ENCODE results near the gene EXTL1.

Gene EXTL1

DNA sequence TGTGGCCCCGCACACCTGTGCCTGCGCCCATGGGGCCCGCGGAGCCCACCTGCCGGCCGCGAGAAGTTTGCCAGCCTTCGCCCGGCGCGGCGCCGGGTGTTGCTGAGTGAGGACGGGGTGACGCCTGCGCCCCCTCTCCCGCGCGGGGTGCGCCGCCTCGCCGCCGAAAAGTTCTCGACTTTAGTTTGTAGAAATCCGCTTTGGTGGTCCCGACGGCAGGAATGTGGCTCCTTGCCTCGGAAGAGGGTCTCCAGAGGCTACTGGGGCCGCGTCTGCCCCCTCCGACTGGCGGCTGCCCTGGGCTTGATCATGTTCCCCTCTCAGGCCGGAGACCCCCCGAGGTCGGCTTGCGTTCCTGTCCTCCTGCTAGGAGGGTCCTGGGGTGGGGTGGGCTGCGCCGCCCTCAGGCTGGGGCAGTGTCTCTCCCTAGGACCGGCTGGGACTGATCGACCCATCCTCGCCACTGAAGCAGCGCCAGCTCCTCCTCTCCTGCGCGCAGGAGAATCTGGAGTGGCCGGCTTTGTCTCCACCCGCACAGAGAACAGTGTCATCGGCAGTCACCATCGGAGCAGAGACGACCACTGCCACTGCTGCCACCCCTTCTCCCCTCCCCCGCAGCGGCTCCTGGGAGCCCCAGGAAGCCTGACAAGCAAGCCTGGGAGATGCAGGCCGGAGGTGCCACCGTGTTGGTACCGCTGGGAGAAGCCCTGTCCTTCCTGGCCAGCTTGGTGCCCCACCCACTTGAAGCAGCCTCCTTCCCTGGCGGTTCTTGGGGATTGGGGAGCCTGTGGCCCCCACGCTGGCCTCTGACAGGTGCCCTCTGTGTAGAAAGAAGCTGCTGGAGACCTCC is 24.9 kb downstream of the EXTL1 start:
- H3K4me3 ChIP-seq (ENCODE audit: insufficient read depth, low read length, poor library complexity, severe bottlenecking) = no peak overlapping the region
- no peaks in the 10 kb centered on the region for H3F3A ChIP-seq (ENCODE audit: insufficient read depth)
- no peaks in the 10 kb centered on the region for H3K9me2 ChIP-seq (replicated peaks; ENCODE audit: insufficient read depth, low read length)
- H3K9ac ChIP-seq (ENCODE audit: low read length) = no peak overlapping the region
- H3K9me3 ChIP-seq (ENCODE audit: insufficient read depth, low read length) = no peaks in the 10 kb centered on the region
- H2AFZ ChIP-seq (ENCODE audit: low read depth, low read length, severe bottlenecking) = no peak overlapping the region
- no peaks in the 10 kb centered on the region for H4K20me1 ChIP-seq (ENCODE audit: low read depth, low read length)
- no peaks in the 10 kb centered on the region for H3K79me2 ChIP-seq (ENCODE audit: insufficient read depth, low read length)
- TF ChIP-seq, protein P1, sequence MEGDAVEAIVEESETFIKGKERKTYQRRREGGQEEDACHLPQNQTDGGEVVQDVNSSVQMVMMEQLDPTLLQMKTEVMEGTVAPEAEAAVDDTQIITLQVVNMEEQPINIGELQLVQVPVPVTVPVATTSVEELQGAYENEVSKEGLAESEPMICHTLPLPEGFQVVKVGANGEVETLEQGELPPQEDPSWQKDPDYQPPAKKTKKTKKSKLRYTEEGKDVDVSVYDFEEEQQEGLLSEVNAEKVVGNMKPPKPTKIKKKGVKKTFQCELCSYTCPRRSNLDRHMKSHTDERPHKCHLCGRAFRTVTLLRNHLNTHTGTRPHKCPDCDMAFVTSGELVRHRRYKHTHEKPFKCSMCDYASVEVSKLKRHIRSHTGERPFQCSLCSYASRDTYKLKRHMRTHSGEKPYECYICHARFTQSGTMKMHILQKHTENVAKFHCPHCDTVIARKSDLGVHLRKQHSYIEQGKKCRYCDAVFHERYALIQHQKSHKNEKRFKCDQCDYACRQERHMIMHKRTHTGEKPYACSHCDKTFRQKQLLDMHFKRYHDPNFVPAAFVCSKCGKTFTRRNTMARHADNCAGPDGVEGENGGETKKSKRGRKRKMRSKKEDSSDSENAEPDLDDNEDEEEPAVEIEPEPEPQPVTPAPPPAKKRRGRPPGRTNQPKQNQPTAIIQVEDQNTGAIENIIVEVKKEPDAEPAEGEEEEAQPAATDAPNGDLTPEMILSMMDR (IDR thresholded peaks at IDR 0.05; ENCODE audit: insufficient read depth, low read length, poor library complexity, severe bottlenecking) = no peak
- no peak for TF ChIP-seq EZH2phosphoT487 (conservative IDR thresholded peaks at IDR 0.05; ENCODE audit: low read length)
- no peaks in the 10 kb centered on the region for H3K36me3 ChIP-seq (ENCODE audit: low read length)
- no peak overlapping the region for H3K4me2 ChIP-seq (ENCODE audit: low read depth, low read length, poor library complexity, severe bottlenecking)
- no peaks in the 10 kb centered on the region for H3K27me3 ChIP-seq (ENCODE audit: low read length)
- no peak overlapping the region for H3K27ac ChIP-seq (ENCODE audit: low read depth, low read length)

GRCh38 chr1:26047278-26047874 is 25.8 kb downstream of the EXTL1 start:
- no peaks in the 10 kb centered on the region for H3F3A ChIP-seq (ENCODE audit: insufficient read depth)
- H3K9me2 ChIP-seq (replicated peaks; ENCODE audit: insufficient read depth, low read length) = no peaks in the 10 kb centered on the region
- no peaks in the 10 kb centered on the region for H3K27me3 ChIP-seq (ENCODE audit: low read length)
- TF ChIP-seq, protein P1 (IDR thresholded peaks at IDR 0.05; ENCODE audit: insufficient read depth, low read length, poor library complexity, severe bottlenecking) = no peak
- TF ChIP-seq EZH2phosphoT487 (conservative IDR thresholded peaks at IDR 0.05; ENCODE audit: low read length) = no peak
- H3K9me3 ChIP-seq (ENCODE audit: insufficient read depth, low read length) = no peaks in the 10 kb centered on the region
- H4K20me1 ChIP-seq (ENCODE audit: low read depth, low read length) = no peaks in the 10 kb centered on the region
- no peak overlapping the region for H3K9ac ChIP-seq (ENCODE audit: low read length)
- no peak overlapping the region for H3K4me2 ChIP-seq (ENCODE audit: low read depth, low read length, poor library complexity, severe bottlenecking)
- no peak overlapping the region for H2AFZ ChIP-seq (ENCODE audit: low read depth, low read length, severe bottlenecking)
- no peak overlapping the region for H3K4me3 ChIP-seq (ENCODE audit: insufficient read depth, low read length, poor library complexity, severe bottlenecking)
- H3K27ac ChIP-seq (ENCODE audit: low read depth, low read length) = no peak overlapping the region
- H3K36me3 ChIP-seq (ENCODE audit: low read length) = no peaks in the 10 kb centered on the region
- H3K79me2 ChIP-seq (ENCODE audit: insufficient read depth, low read length) = no peaks in the 10 kb centered on the region

DNA sequence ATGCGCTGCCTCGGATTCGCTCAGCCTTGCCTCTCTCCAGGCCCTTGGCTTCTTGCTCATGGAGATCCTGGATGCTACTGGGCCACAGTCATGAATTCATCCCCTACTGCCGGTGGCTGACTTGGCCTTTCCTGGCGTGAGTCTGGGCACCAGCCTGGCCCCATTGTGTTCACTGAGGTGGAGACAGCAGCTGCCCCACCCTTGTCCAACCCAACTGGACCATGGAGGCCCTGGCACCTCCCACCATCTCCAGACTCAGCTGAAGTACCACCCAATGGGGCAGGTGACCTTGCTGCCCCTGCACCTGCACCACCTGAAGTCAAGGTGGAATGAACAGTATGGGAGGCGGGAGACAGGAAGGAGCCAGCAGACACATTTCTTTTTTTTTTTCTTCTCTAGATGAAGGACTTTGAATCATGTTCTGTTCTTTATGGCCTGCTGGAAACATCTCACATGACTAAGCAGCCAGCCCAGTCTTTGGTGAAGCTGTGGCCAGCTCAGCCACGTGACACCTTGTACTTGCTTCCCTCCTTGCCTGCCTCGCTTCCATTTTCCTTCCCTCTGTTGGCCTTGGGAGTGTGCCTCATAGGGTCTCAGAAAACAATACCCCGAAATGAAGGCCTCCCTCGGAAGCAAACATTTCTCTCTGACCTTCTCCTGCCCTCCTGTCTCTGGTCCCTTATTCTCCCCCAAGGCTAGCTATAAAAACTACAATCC is 28.1 kb downstream of the EXTL1 start:
- H4K20me1 ChIP-seq (ENCODE audit: low read depth, low read length) = no peaks in the 10 kb centered on the region
- no peak overlapping the region for H3K4me3 ChIP-seq (ENCODE audit: insufficient read depth, low read length, poor library complexity, severe bottlenecking)
- H3K9ac ChIP-seq (ENCODE audit: low read length) = no peak overlapping the region
- no peak overlapping the region for H2AFZ ChIP-seq (ENCODE audit: low read depth, low read length, severe bottlenecking)
- no peaks in the 10 kb centered on the region for H3K9me3 ChIP-seq (ENCODE audit: insufficient read depth, low read length)
- no peak overlapping the region for H3K4me2 ChIP-seq (ENCODE audit: low read depth, low read length, poor library complexity, severe bottlenecking)
- no peak for TF ChIP-seq EZH2phosphoT487 (conservative IDR thresholded peaks at IDR 0.05; ENCODE audit: low read length)
- TF ChIP-seq, protein P1 (IDR thresholded peaks at IDR 0.05; ENCODE audit: insufficient read depth, low read length, poor library complexity, severe bottlenecking) = no peak
- H3F3A ChIP-seq (ENCODE audit: insufficient read depth) = no peaks in the 10 kb centered on the region
- no peaks in the 10 kb centered on the region for H3K36me3 ChIP-seq (ENCODE audit: low read length)
- no peaks in the 10 kb centered on the region for H3K9me2 ChIP-seq (replicated peaks; ENCODE audit: insufficient read depth, low read length)
- no peaks in the 10 kb centered on the region for H3K79me2 ChIP-seq (ENCODE audit: insufficient read depth, low read length)
- H3K27me3 ChIP-seq (ENCODE audit: low read length) = no peaks in the 10 kb centered on the region
- no peak overlapping the region for H3K27ac ChIP-seq (ENCODE audit: low read depth, low read length)

All from SU-DHL-6 (cell line).